ENCODE results near the gene PRR19. TPM values are rescaled to one million over a fixed set of nuclear protein-coding genes. Genes with fewer than 3 reads are reported as not detected.
"Not testable (repeated sequence)": the region's sequence is repeated elsewhere in the genome, so short reads cannot be mapped to it uniquely, and the experiment has no call there.

PRR19 gene
- total RNA-seq, result under 1 TPM in 1 of 2 donors, not detected in 1; 0.19 TPM
- long read RNA-seq, donor 1, result 0 reads
- long read RNA-seq, donor 2, result 0 reads

GRCh38 chr19:42301646-42302203, at the start of gene PRR19:
PRR19 (plus strand) TSS chr19:42302132; CDS start chr19:42309585, 7,453 bp downstream.
- intact Hi-C loops (cut with DNase I), result no loop called here
- no peak for DNase-seq (ENCODE audit: low spot score)

GRCh38 chr19:42252365-42253244, 49.3 kb upstream of the PRR19 start:
- DNase-seq (ENCODE audit: low spot score), result no peak
- intact Hi-C loops (cut with DNase I), result no loop called here

DNA sequence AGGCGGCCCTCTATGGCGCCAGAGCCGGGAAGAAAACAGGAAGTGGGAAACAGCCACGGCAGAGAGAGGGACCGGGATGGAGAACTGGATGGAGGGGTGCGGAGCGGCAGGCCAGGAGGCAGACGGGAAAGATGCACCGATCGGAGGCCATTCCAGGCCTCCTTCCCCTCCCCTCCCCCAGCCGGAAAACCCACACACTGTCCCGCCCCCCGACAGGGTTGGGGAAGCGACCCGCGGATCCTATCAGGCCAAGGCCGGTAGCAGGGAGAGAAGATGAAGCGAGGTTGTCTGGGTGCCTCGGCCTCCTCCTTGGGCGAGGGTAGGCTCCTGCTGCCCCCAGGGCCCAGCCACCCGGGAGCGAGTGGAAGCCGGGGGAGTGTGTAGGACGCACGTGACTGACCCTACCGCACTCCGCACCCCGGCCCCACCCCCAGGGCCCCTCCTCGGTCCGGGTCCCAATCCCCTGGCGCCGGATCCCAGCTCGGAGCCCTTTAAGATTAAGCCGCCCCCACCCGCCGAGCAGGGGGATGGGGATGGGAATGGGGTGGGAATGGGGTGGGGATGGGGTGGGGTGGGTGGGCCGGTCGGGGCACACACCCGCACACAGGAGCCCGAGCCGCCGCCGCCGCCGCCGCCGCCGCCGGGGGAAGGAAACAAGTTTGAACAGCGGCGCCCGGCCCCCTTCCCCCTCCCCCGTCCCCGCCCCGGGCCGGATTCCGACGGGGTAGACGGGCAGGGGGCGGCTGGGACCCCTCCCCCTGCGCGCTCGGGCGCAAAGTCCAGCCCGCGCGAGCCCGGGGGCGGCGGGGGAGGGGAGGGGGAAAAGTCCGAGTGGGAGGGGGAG, 48.5 kb upstream of the PRR19 start:
- intact Hi-C loops (cut with DNase I), result no loop called here
- no peak for DNase-seq (ENCODE audit: low spot score)

GRCh38 chr19:42254089-42254849, 47.7 kb upstream of the PRR19 start:
- intact Hi-C loops (cut with DNase I), result no loop called here
- DNase-seq (ENCODE audit: low spot score), result peak; percentile 92

DNA sequence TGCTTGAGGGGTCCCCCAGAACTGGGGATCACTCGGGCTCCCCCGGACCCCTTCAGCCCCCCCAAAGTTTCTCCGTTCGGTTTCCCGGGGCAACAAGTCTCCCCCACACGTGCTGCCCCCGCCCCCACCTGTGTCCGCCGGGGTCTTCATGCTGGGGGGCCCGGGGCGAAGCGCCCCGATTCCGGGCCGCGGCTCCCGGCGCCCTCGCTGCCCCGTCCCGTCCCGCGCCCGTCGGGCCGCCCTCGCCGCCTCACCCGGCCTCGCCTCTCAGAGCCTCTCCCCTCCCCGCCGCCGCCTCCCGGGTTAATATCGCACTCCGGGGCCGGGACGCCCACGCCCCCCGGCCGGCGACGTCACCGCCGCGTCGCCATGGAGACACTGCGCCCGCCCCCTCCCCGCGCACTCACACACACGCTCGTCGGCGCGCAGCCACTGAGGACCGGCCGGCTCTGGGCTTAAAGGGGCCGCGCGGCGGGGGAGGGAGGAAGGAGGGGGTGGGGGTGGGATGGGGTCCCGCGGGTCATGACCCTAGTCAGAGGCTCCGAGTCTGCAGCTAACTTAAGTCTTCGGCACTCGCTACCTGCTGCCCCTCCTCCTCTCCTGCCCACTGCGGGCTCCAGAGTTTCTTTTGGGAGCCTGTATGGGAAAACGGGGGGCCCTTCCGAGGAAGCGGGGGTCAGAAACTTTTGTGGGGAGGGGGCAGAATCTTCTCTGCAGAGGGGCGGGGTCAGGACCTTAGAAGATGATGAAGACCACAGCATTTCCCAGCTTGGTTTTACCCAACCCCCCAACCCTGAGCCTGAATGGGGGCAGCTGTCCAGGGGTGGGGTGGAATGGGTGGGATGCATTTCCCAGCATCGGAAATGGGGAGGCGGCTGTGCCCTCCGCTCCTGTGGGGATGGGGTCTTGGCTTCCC, 46.8 kb upstream of the PRR19 start, which contains the start of gene ERF:
Gene ERF (minus strand): TSS at position 279 of the 916 bp plus-strand sequence. CDS start 129 bp downstream, at position 150.
- DNase-seq (ENCODE audit: low spot score), result peak; percentile 98
- intact Hi-C loops (cut with DNase I), result no loop called here

DNA sequence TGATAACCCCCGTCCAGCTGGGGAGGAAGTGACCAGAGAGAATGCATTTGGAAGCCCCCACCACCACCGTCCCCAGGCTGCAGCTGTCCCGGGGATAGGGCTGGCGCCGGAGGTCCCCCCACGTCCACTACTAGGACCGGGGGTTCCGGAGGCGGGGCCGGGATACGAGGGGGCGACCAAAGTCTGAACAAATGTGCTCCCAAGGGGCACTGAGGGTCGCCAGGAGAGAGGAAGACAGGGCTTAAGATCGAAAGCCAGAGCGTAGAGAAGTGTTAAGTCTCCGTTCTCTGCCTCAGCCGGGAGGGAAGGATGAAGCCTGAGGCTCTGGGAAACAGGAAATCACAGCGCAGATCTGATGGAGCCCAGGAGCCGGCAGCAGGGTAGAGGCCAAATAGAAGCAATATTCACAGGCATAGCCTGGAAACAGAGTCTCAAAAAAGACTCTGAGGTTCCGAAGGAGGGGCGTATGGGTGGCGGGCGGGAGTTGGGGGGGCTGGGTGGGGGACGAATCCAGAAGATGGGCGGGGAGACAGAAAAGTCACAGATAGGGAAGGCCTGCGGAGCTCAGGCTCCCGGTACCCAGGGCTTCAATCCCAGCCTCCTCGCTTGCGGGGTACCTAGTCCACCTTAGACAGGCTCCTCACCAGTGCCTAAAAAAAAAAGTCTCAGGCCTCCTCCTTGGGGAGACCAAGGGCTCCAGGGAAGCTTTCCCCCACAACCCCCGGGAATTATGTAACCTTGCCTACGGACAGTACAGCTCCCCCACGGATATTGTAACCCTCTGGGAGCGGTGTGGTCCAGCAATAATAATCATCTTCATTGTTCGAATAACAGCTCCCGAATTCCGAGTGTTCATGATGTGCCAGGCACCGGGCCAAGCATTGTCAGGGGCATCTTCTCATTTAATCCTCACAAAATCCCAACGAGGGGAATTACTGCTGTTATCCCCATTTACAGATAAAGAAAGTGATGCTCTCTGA, 45.9 kb upstream of the PRR19 start:
- intact Hi-C loops (cut with DNase I), result loop anchor here in 1 of 2 donors (1.0 kb wide), 1 partner anchor 13 kb away; no protein-coding TSS in a partner anchor
- DNase-seq (ENCODE audit: low spot score), result no peak

- DNase-seq (ENCODE audit: low spot score); intact Hi-C loops (cut with DNase I): not testable (repeated sequence)
These were observed 44.1 kb upstream of the PRR19 start for GRCh38 chr19:42257842-42258241.

GRCh38 chr19:42261763-42262162, 40.2 kb upstream of the PRR19 start:
- DNase-seq (ENCODE audit: low spot score), result no peak
- intact Hi-C loops (cut with DNase I), result no loop called here

GRCh38 chr19:42266105-42266504, 35.8 kb upstream of the PRR19 start:
- intact Hi-C loops (cut with DNase I); DNase-seq (ENCODE audit: low spot score): not testable (repeated sequence)

DNA sequence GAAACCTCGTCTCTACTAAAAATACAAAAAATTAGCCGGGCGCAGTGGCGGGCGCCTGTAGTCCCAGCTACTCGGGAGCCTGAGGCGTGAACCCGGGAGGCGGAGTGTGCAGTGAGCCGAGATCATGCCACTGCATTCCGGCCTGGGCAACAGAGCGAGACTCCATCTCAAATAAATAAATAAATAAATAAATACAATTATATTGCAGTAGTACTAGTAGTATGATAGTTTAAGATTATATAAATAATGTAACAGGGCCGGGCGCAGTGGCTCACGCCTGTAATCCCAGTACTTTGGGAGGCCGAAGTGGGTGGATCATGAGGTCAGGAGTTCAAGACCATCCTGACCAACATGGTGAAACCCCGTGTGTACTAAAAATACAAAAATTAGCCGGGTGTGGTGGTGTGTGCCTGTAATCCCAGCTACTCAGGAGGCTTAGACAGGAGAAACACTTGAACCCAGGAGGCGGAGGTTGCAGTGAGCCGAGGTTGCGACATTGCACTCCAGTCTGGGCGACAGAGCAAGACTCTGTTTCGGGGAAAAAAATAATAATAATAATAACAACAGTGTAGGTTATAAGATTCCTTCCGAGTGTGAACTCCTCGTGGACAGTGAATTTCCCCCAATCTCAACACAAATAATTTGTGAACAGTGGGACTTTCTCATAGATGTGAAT, 34.9 kb upstream of the PRR19 start:
- intact Hi-C loops (cut with DNase I); DNase-seq (ENCODE audit: low spot score): not testable (repeated sequence)

GRCh38 chr19:42267644-42268141, 34.2 kb upstream of the PRR19 start:
- DNase-seq (ENCODE audit: low spot score), result peak; percentile 68
- intact Hi-C loops (cut with DNase I), result no loop called here

DNA sequence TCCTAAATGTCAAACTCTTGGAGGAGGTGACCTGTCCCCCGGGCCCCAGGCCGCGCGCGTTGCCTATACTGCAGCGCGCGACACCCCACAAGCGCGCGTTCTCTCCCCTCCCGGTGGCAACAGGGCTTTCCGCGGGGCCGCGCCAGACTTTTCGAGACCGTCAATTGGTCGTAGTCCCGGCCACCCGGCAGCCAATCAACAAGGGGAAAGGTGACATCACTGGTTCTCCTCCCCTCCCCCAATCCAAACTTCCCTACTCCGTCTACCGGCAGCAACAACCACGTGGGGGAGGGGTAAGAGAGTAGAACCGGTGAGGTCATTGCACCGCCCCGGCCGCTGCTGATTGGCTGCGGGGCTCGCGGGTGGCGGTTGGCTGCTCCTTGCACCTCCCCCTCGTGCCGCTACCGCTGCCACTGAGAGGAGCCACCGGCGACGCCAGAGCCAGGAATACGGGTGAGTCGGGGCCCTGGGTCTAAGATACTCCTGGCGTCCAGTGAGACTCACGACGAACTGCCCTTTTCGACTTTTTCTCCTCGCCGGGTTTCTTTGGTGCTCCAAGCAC, 33.7 kb upstream of the PRR19 start:
- peak; percentile 99 for DNase-seq (ENCODE audit: low spot score)
- intact Hi-C loops (cut with DNase I), result no loop called here

DNA sequence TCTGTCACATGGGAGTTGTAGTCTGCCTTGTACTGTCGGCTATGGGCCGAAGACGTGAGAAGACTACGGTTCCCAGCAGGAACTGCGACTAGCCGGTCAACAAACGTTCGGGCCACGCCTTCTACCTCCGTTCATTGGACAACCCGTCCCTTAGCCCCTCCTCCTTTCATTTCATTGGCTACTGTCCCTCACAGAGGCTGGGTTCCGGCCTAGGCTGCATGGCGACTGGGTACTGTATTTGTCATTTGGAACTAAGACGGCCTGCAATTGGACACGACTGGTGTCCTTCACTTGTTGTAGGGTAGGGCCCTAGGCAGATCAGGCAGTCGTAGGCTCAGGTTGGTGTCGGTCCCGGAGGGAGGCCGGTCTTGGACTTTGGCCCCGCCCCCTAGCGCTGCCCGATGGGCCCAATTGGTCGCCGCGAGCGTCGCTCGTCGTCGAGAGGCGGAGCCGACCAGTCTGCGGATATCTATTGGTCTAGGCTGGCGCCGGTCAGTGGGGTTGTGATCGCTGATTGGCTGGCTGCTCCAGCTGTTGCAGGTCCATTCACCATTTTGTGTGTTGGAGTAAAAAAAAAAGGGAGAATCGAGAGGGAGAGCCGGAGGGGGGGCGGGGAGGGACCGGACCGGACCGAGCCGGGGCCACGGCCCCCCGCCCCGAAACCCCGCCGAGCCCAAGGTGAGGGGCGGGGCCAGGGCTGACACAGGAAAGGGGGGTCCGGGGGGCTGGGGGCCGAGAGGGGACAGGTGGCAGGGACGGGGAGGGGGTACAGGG, 33.0 kb upstream of the PRR19 start, which contains the start of gene CIC:
Gene CIC (plus strand): TSS at position 549 of the 774 bp plus-strand sequence. CDS start 2,532 bp downstream, outside the sequence.
- DNase-seq (ENCODE audit: low spot score), result peak; percentile 100
- intact Hi-C loops (cut with DNase I), result no loop called here

- intact Hi-C loops (cut with DNase I), result no loop called here
These were observed 32.2 kb upstream of the PRR19 start for GRCh38 chr19:42269478-42270345.

More at GRCh38 chr19:42269478-42270345, 32.2 kb upstream of the PRR19 start:
- DNase-seq (ENCODE audit: low spot score), result peak; percentile 79

Measured in posterior vena cava (tissue), 2 donors.